ENCODE measurements around the gene LENG9. TPM values are rescaled to one million over a fixed set of nuclear protein-coding genes. Genes with fewer than 3 reads are reported as not detected.

Gene LENG9
- total and polyA plus RNA-seq, 2 experiments from 2014 or later: 7.6 TPM; not detected in 1

DNA sequence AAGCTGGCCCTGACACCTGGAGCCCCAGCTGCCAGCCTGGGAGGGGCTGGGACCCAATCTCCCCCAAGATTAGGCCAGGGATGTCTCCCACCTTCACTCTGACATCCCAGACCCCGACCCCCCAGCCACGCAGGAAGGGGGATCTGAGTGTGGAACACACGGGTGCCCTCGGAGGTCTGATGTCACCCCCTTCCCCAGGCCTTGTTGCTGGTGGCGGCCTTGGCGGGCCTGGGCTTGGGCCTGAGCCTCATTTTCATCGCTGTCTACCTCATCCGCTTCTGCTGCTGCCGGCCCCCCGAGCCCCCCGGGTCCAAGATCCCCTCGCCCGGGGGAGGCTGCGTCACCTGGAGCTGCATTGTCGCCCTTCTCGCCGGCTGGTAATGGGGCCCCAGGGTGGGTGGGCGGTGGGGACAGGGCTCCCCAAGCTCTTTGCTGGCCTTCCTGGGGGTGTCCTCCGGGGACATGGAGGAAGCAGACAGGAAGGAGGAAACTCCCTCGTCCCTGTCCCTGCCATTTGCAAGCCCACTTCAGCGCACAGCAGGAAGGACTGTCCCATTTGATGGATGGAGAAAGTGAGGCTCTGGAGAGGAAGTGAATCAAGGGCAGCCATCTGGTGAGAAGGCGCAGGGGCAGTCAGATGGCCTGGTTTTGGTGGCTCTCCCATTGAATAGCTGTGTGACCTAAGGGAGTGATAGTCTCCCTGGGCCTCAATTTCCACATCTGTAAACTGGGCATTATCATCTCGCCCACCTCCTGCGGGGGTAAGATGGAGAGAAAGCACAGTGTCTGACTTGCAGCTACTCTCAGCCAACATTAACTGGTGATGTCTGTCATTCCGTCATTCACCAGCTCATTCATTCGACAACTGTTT, 44.4 kb downstream of the LENG9 start:
- no peak for TF ChIP-seq CTCF (IDR thresholded peaks at IDR 0.05; ENCODE audit: low read depth, low read length)
- peaks cover 15% of the 10 kb centered on the region for H3K4me1 ChIP-seq (ENCODE audit: low read depth)
- no peak for DNase-seq (ENCODE audit: low read depth in 1 of 2, low spot score in 1 of 2)

DNA sequence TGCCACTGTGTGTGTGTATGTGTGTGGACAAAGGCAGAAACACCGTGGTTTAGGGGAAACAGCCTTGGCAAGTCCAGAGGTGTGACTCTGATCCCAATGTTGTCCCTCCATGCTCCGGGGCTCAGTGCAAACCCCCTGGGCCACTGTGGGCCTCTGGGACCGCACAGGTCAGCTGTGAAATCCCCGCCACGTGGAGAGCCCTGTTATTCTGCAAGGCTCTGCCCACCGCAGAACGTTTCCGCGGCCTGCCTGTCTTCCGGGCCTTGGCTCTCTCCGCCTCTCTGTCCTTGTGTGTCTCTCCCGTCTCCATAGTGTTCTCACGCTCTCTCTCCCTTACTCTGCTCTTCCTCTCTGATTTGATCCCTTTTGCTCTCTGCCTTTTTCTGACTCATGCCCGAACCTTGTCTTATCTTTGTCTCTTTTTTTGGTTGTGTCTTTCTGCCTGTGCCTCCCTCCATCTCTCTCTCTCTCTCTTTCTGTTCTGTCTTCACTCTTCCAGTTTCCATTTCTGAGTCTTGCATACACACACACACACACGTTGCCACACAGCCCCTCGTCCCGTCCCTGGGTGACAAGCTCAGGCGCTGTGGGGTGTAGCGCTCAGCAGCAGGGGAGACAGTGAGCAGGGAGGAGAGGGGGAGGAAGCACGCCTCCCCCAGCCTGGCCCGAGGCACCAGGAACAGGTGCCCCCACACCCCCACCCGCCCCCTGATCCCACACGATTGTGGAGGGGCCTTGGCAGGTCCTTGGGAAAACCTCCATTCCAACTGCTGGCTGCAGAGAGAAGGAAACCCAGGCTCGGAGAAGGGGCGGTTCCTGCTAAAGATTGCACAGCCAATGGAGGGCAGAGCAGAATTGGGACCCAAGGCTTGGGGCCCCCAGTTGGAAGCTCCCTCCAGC, 45.3 kb downstream of the LENG9 start:
- Histone ChIP-seq H3K9me3 (ENCODE audit: low read depth) (no peaks in the 10 kb centered on the region), H3K27me3 (peaks cover 72% of the 10 kb centered on the region), H3K4me3 (no peak overlapping the region), H3K4me1 (ENCODE audit: low read depth) (peaks cover 15% of the 10 kb centered on the region), H3K36me3 (no peaks in the 10 kb centered on the region), H3K27ac (no peak overlapping the region)
- peak in 1 of 2 donors; percentile 73 for DNase-seq (ENCODE audit: low read depth in 1 of 2, low spot score in 1 of 2)
- no peak for TF ChIP-seq CTCF (IDR thresholded peaks at IDR 0.05; ENCODE audit: low read depth, low read length)

More for the DNA sequence above, 44.4 kb downstream of the LENG9 start:
- Histone ChIP-seq H3K36me3 (no peaks in the 10 kb centered on the region), H3K27ac (no peak overlapping the region), H3K4me3 (no peak overlapping the region), H3K27me3 (peaks cover 77% of the 10 kb centered on the region), H3K9me3 (ENCODE audit: low read depth) (no peaks in the 10 kb centered on the region)

GRCh38 chr19:54416695-54417491, 46.7 kb downstream of the LENG9 start:
- Histone ChIP-seq H3K27ac (no peak overlapping the region), H3K4me1 (ENCODE audit: low read depth) (peaks cover 15% of the 10 kb centered on the region), H3K4me3 (no peak overlapping the region), H3K36me3 (no peaks in the 10 kb centered on the region), H3K27me3 (peaks cover 69% of the 10 kb centered on the region), H3K9me3 (ENCODE audit: low read depth) (no peaks in the 10 kb centered on the region)
- no peak for DNase-seq (ENCODE audit: low read depth in 1 of 2, low spot score in 1 of 2)
- no peak for TF ChIP-seq CTCF (IDR thresholded peaks at IDR 0.05; ENCODE audit: low read depth, low read length)

DNA sequence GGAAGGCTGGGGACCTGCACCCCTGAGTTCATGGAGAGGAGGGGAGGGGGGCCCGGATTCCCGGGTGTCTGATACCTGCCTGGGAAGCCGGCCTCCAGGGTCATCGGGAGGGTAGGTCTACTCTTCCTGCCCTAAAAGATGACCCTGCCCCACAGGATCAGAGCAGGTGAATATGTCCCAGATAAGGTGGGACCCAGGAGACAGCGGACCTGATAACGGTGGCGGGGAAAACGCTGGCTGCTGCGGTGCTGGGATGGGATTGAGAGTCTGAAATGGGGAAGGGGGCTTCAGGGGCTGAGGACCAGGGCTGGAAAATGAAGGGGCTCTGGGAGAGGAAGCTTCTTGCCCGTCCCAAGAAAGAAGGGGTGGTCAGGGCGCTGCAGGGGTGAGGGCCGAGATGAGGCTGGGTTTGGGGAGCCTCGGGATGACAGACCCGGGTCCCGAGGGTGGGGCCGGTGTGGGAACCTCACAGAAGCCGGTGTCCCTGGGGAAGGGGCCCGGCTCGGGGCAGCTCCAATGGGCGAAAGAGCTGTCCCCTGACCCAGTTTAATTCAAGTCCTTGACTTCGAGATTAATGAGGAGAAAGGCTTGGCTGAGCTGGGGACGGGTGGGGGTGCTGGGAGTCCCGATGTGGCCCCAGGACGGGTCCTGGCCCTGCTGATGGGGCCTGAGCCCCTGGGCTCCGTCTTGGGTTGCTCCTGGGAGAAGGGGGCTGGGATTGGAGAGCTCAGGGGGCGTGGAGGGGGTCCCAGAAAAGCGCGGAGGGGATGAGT, 47.5 kb downstream of the LENG9 start:
- no peak overlapping the region for H3K27ac ChIP-seq
- no peak for DNase-seq (ENCODE audit: low read depth in 1 of 2, low spot score in 1 of 2)
- peaks cover 61% of the 10 kb centered on the region for H3K27me3 ChIP-seq
- H3K4me3 ChIP-seq: peak overlapping the region; percentile 22
- no peaks in the 10 kb centered on the region for H3K9me3 ChIP-seq (ENCODE audit: low read depth)
- H3K36me3 ChIP-seq: no peaks in the 10 kb centered on the region
- TF ChIP-seq CTCF (IDR thresholded peaks at IDR 0.05; ENCODE audit: low read depth, low read length): no peak
- peaks cover 15% of the 10 kb centered on the region for H3K4me1 ChIP-seq (ENCODE audit: low read depth)
